Caco-2 (cell line): ENCODE data around the gene ASB3. TPM values are rescaled to one million over a fixed set of nuclear protein-coding genes. Genes with fewer than 3 reads are reported as not detected.

Experiments
- BruUV-seq: library from RNA; stranded (reverse); fragments of 400-500 nt; replicated peaks from 2 replicates; lab custom pipeline; 2021; lab: Mats Ljungman, UMichigan
- CTCF ChIA-PET: fragments of 300-600 bp; sonication (Branson Sonifier 250); formaldehyde crosslinking; loops from one replicate; lab custom pipeline; 2022; ENCODE audit warnings: antibody characterized with exemption; lab: Charles Lee
- POLR2A ChIA-PET: fragments of 300-600 bp; sonication (Branson Sonifier 250); formaldehyde crosslinking; loops from one replicate; lab custom pipeline; 2022; ENCODE audit warnings: antibody characterized with exemption; lab: Charles Lee
- DNase-seq, 2 experiments: peaks; one replicate each; pipeline versions ENCODE4 v3.0.0 to v3.0.0-alpha.2; 2020 to 2022
- H3K27me3 ChIP-seq: replicated peaks from 2 replicates; pipeline ENCODE4 v1.6.0; 2011; ENCODE audit warnings: low read length; ENCODE audit not compliant: control insufficient read depth, insufficient read depth
- H3K36me3 ChIP-seq: 2 replicates; pipeline ENCODE4 v1.5.1; 2011; ENCODE audit warnings: low read length; ENCODE audit not compliant: control insufficient read depth, insufficient read depth
- H3K4me1 ChIP-seq: fragments of 250-450 bp; sonication (Bioruptor Pico); 2 replicates; pipeline ENCODE4 v1.5.1; 2020; ENCODE audit warnings: mild to moderate bottlenecking
- H3K4me3 ChIP-seq: 2 replicates; pipeline ENCODE4 v1.5.1; 2011; ENCODE audit warnings: low read depth, mild to moderate bottlenecking, control low read depth, low read length
- H3K9me3 ChIP-seq: fragments of 250-450 bp; sonication (Bioruptor Pico); 2 replicates; pipeline ENCODE4 v1.5.1; 2020; ENCODE audit warnings: mild to moderate bottlenecking, moderate library complexity
- H3K27ac Mint-ChIP-seq: one replicate; pipeline ENCODE4 v1.8.0; 2022; ENCODE audit warnings: mixed read lengths; ENCODE audit not compliant: unreplicated experiment
- H3K27me3 Mint-ChIP-seq: one replicate; pipeline ENCODE4 v1.8.0; 2022; ENCODE audit warnings: mixed read lengths; ENCODE audit not compliant: insufficient read depth, unreplicated experiment
- H3K36me3 Mint-ChIP-seq: one replicate; pipeline ENCODE4 v1.8.0; 2022; ENCODE audit warnings: mild to moderate bottlenecking, mixed read lengths; ENCODE audit not compliant: insufficient read depth, unreplicated experiment
- H3K4me1 Mint-ChIP-seq: one replicate; pipeline ENCODE4 v1.8.0; 2022; ENCODE audit warnings: low read depth, mixed read lengths; ENCODE audit not compliant: unreplicated experiment
- H3K4me3 Mint-ChIP-seq: one replicate; pipeline ENCODE4 v1.8.0; 2022; ENCODE audit warnings: mild to moderate bottlenecking, moderate library complexity, mixed read lengths; ENCODE audit not compliant: unreplicated experiment
- H3K9me3 Mint-ChIP-seq: one replicate; pipeline ENCODE4 v1.8.0; 2022; ENCODE audit warnings: mixed read lengths; ENCODE audit not compliant: unreplicated experiment
- intact Hi-C: fragments of 100-400 bp; cut with micrococcal nuclease; formaldehyde crosslinking; loops from one replicate; pipeline ENCODE4 v1.10.0; 2022; ENCODE audit not compliant: unreplicated experiment
- total RNA-seq: library from RNA; stranded (reverse); gene quantifications from 2 replicates; pipeline ENCODE4 v1.2.3, GENCODE V29; 2022
- TF ChIP-seq, protein P1 (sequence below), 2 experiments: fragments of 200-600 bp in 1 of 2; IDR thresholded peaks; 1 replicate in 1 of 2; 2 replicates in 1 of 2; pipeline versions ENCODE4 v1.5.1 to v1.8.0; 2011 to 2022; ENCODE audit warnings: antibody characterized with exemption in 1 of 2, control low read depth in 1 of 2, inconsistent platforms in 1 of 2, low read depth in 1 of 2, low read length in 1 of 2, mild to moderate bottlenecking in 1 of 2, moderate library complexity in 1 of 2; ENCODE audit not compliant: insufficient read depth in 1 of 2, severe bottlenecking in 1 of 2, unreplicated experiment in 1 of 2

The ASB3 gene
- total RNA-seq, 1 experiment from 2014 or later: 12.9 TPM

DNA sequence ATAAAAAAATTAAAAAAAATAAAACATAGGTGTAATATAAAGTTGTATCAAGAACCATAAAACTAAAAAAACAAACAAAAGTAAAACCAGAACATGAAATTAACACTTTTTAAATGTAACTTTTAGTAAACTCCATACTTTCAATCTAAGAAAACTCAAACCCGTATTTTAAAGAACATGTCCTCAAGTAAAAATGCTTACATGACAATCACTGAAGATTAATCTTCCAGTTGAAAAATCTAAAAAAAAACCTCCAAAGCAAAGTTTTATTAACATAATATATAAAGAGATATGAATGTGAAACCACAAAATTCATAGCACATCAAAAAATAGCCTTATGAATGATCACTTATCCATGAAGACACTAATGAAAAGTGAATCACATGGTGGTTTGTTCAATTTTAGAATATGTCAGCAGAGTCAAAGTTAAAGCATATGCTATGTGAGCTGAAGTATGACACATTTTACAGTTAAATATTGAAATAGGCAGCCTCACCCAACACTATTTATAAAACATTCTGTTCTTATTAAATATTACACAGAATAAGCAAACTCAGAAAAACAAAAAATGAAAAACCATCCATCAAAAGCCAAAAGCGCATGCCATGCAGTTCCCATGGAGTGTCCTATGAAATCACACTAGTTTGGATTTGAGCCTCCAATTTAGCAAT, 42.2 kb downstream of the ASB3 start:
- CTCF ChIA-PET: no interaction called here
- H3K27me3 ChIP-seq: no peaks in the 10 kb centered on the region
- Mint-ChIP-seq H3K9me3 (no peaks in the 10 kb centered on the region), H3K4me1 (no peaks in the 10 kb centered on the region), H3K27ac (no peak overlapping the region), H3K4me3 (no peak overlapping the region), H3K27me3 (no peaks in the 10 kb centered on the region), H3K36me3 (peaks cover 5% of the 10 kb centered on the region)
- no peak for DNase-seq
- H3K4me1 ChIP-seq: no peaks in the 10 kb centered on the region
- intact Hi-C loops: no loop called here
- TF ChIP-seq, protein P1, sequence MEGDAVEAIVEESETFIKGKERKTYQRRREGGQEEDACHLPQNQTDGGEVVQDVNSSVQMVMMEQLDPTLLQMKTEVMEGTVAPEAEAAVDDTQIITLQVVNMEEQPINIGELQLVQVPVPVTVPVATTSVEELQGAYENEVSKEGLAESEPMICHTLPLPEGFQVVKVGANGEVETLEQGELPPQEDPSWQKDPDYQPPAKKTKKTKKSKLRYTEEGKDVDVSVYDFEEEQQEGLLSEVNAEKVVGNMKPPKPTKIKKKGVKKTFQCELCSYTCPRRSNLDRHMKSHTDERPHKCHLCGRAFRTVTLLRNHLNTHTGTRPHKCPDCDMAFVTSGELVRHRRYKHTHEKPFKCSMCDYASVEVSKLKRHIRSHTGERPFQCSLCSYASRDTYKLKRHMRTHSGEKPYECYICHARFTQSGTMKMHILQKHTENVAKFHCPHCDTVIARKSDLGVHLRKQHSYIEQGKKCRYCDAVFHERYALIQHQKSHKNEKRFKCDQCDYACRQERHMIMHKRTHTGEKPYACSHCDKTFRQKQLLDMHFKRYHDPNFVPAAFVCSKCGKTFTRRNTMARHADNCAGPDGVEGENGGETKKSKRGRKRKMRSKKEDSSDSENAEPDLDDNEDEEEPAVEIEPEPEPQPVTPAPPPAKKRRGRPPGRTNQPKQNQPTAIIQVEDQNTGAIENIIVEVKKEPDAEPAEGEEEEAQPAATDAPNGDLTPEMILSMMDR (IDR thresholded peaks at IDR 0.05; ENCODE audit: insufficient read depth in 1 of 2, low read depth in 1 of 2, low read length in 1 of 2, severe bottlenecking in 1 of 2, unreplicated experiment in 1 of 2): no peak
- BruUV-seq: no TSS peak
- H3K4me3 ChIP-seq: no peak overlapping the region
- H3K9me3 ChIP-seq: no peaks in the 10 kb centered on the region
- H3K36me3 ChIP-seq: no peaks in the 10 kb centered on the region
- POLR2A ChIA-PET: no interaction called here

- TF ChIP-seq, protein P1 (IDR thresholded peaks at IDR 0.05; ENCODE audit: insufficient read depth in 1 of 2, low read depth in 1 of 2, low read length in 1 of 2, severe bottlenecking in 1 of 2, unreplicated experiment in 1 of 2): peak; percentile 23 to 58
- peak in 1 of 2 experiments; percentile 7 for DNase-seq
- intact Hi-C loops: loop anchor here (1.0 kb wide), 1 partner anchor 317 kb away; no protein-coding TSS in a partner anchor
- Mint-ChIP-seq H3K36me3 (no peaks in the 10 kb centered on the region), H3K27ac (no peak overlapping the region), H3K4me3 (no peak overlapping the region), H3K4me1 (no peaks in the 10 kb centered on the region), H3K9me3 (no peaks in the 10 kb centered on the region), H3K27me3 (no peaks in the 10 kb centered on the region)
- CTCF ChIA-PET: no interaction called here
- Histone ChIP-seq H3K36me3 (no peaks in the 10 kb centered on the region), H3K4me1 (no peaks in the 10 kb centered on the region), H3K9me3 (no peaks in the 10 kb centered on the region), H3K4me3 (no peak overlapping the region), H3K27me3 (no peaks in the 10 kb centered on the region)
- POLR2A ChIA-PET: no interaction called here
- BruUV-seq: no TSS peak
These were observed 46.6 kb downstream of the ASB3 start for GRCh38 chr2:53740170-53740569.

- DNase-seq: no peak
- H3K4me1 Mint-ChIP-seq: no peaks in the 10 kb centered on the region
- no peaks in the 10 kb centered on the region for H3K36me3 ChIP-seq
- H3K4me3 ChIP-seq: no peak overlapping the region
- H3K4me1 ChIP-seq: no peaks in the 10 kb centered on the region
- no peaks in the 10 kb centered on the region for H3K9me3 ChIP-seq
- H3K4me3 Mint-ChIP-seq: no peak overlapping the region
- H3K27ac Mint-ChIP-seq: no peak overlapping the region
- TF ChIP-seq, protein P1 (IDR thresholded peaks at IDR 0.05; ENCODE audit: insufficient read depth in 1 of 2, low read depth in 1 of 2, low read length in 1 of 2, severe bottlenecking in 1 of 2, unreplicated experiment in 1 of 2): no peak
- peaks cover 7% of the 10 kb centered on the region for H3K9me3 Mint-ChIP-seq
- no peaks in the 10 kb centered on the region for H3K27me3 Mint-ChIP-seq
- H3K27me3 ChIP-seq: no peaks in the 10 kb centered on the region
- no TSS peak for BruUV-seq
- no peaks in the 10 kb centered on the region for H3K36me3 Mint-ChIP-seq
- ChIA-PET CTCF (interaction anchor here (0.6 kb wide), 1 partner anchor 266 kb away, joined by 3 read pairs; no protein-coding TSS in a partner anchor), POLR2A (no interaction called here)
- intact Hi-C loops: no loop called here
These were observed 47.7 kb downstream of the ASB3 start for GRCh38 chr2:53739032-53739431.
